ENCODE results near the gene CAPZB.

GRCh38 chr1:19472174-19472573 lies 13.2 kb downstream of the CAPZB start:
- no peak for TF ChIP-seq POLR2A (IDR thresholded peaks at IDR 0.05)
- TF ChIP-seq CTCF (IDR thresholded peaks at IDR 0.05) = no peak
- TF ChIP-seq EP300 (IDR thresholded peaks at IDR 0.05) = no peak
